Measurements from ENCODE around the gene SNED1. TPM values are rescaled to one million over a fixed set of nuclear protein-coding genes. Genes with fewer than 3 reads are reported as not detected.

Gene SNED1
- total RNA-seq, 1 experiment from 2014 or later = 3.2 TPM

DNA sequence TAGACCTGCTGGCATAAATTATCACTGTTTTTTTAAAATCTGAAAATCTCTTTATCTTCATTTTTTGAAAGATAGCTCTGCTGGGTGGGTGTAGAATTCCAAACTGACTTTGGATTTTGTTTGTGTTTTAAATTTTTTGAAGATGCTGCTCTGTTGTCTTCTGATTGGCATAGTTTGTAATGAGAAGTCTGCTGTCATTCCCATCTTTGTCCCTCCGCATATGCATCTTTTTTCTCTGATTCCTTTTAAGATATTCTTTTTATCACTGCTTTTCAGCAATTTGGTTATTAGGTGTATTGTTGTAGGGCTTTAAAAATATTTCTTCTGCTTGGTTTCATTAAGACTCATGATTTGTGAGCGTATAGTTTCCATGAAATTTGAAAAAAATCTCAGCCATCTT is 7.2 kb downstream of the SNED1 start:
- Mint-ChIP-seq H3K4me1 (peaks cover 19% of the 10 kb centered on the region), H3K27ac (no peak overlapping the region), H3K4me3 (no peak overlapping the region), H3K36me3 (peaks cover 28% of the 10 kb centered on the region), H3K9me3 (peaks cover 36% of the 10 kb centered on the region), H3K27me3 (ENCODE audit: low read depth) (peaks cover 35% of the 10 kb centered on the region)
- ATAC-seq (no peak), DNase-seq (ENCODE audit: low spot score) (no peak)
- ChIA-PET POLR2A (no interaction called here), CTCF (no interaction called here)
- TF ChIP-seq, protein P1, sequence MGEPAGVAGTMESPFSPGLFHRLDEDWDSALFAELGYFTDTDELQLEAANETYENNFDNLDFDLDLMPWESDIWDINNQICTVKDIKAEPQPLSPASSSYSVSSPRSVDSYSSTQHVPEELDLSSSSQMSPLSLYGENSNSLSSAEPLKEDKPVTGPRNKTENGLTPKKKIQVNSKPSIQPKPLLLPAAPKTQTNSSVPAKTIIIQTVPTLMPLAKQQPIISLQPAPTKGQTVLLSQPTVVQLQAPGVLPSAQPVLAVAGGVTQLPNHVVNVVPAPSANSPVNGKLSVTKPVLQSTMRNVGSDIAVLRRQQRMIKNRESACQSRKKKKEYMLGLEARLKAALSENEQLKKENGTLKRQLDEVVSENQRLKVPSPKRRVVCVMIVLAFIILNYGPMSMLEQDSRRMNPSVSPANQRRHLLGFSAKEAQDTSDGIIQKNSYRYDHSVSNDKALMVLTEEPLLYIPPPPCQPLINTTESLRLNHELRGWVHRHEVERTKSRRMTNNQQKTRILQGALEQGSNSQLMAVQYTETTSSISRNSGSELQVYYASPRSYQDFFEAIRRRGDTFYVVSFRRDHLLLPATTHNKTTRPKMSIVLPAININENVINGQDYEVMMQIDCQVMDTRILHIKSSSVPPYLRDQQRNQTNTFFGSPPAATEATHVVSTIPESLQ (CRISPR knock-in tag; IDR thresholded peaks at IDR 0.05) = no peak
- peak; percentile 88 for TF ChIP-seq ZNF317 (CRISPR knock-in tag; IDR thresholded peaks at IDR 0.05; ENCODE audit: borderline replicate concordance, low read depth)

DNA sequence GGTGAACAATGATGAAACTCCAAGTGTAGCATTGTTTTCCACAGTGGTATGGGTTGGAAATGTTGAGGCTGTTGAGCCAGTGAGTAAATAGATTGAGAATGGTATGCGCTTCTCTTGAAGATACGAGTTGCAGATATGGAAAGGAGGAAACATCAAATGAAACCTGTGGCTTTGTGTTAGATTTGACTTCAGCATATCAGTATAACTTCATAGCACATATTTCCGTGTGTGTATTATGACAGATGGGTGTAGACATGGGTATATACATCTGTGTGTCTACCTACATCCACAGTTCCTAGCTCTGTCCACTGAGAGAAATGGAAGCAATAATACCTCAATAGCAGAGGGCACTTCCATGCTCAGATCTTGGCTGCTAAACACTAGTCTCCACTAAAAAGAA is 8.0 kb downstream of the SNED1 start:
- Mint-ChIP-seq H3K36me3 (peaks cover 28% of the 10 kb centered on the region), H3K27me3 (ENCODE audit: low read depth) (peaks cover 26% of the 10 kb centered on the region), H3K9me3 (peaks cover 36% of the 10 kb centered on the region), H3K27ac (no peak overlapping the region), H3K4me3 (no peak overlapping the region), H3K4me1 (peaks cover 19% of the 10 kb centered on the region)
- no peak for TF ChIP-seq NR2C2 (CRISPR knock-in tag; IDR thresholded peaks at IDR 0.05)
- no peak for TF ChIP-seq FOXP1 (CRISPR knock-in tag; IDR thresholded peaks at IDR 0.05; ENCODE audit: borderline replicate concordance)
- no peak for TF ChIP-seq ZNF138 (CRISPR knock-in tag; conservative IDR thresholded peaks at IDR 0.05)
- TF ChIP-seq NFE2L1 (CRISPR knock-in tag; IDR thresholded peaks at IDR 0.05) = no peak
- TF ChIP-seq SMAD4 (CRISPR knock-in tag; IDR thresholded peaks at IDR 0.05) = no peak
- TF ChIP-seq PRRX2 (CRISPR knock-in tag; IDR thresholded peaks at IDR 0.05) = no peak
- no peak for TF ChIP-seq FOXJ3 (CRISPR knock-in tag; IDR thresholded peaks at IDR 0.05; ENCODE audit: borderline replicate concordance)
- TF ChIP-seq GABPB1 (CRISPR knock-in tag; IDR thresholded peaks at IDR 0.05) = no peak
- TF ChIP-seq TEAD4 (CRISPR knock-in tag; IDR thresholded peaks at IDR 0.05) = no peak
- TF ChIP-seq, protein P2, sequence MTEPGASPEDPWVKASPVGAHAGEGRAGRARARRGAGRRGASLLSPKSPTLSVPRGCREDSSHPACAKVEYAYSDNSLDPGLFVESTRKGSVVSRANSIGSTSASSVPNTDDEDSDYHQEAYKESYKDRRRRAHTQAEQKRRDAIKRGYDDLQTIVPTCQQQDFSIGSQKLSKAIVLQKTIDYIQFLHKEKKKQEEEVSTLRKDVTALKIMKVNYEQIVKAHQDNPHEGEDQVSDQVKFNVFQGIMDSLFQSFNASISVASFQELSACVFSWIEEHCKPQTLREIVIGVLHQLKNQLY (CRISPR knock-in tag; IDR thresholded peaks at IDR 0.05) = no peak
- no peak for TF ChIP-seq CBFB (CRISPR knock-in tag; IDR thresholded peaks at IDR 0.05; ENCODE audit: low read depth)
- TF ChIP-seq, protein P3, sequence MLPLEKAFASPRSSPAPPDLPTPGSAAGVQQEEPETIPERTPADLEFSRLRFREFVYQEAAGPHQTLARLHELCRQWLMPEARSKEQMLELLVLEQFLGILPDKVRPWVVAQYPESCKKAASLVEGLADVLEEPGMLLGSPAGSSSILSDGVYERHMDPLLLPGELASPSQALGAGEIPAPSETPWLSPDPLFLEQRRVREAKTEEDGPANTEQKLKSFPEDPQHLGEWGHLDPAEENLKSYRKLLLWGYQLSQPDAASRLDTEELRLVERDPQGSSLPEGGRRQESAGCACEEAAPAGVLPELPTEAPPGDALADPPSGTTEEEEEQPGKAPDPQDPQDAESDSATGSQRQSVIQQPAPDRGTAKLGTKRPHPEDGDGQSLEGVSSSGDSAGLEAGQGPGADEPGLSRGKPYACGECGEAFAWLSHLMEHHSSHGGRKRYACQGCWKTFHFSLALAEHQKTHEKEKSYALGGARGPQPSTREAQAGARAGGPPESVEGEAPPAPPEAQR (CRISPR knock-in tag; IDR thresholded peaks at IDR 0.05) = no peak
- TF ChIP-seq ZNF396 (CRISPR knock-in tag; IDR thresholded peaks at IDR 0.05; ENCODE audit: borderline replicate concordance) = no peak
- TF ChIP-seq ATF1 (CRISPR knock-in tag; IDR thresholded peaks at IDR 0.05) = no peak
- TF ChIP-seq JUN (CRISPR knock-in tag; IDR thresholded peaks at IDR 0.05) = no peak
- DNase-seq (ENCODE audit: low spot score) (no peak), ATAC-seq (no peak)
- CTCF ChIA-PET = no interaction called here
- POLR2A ChIA-PET = no interaction called here

DNA sequence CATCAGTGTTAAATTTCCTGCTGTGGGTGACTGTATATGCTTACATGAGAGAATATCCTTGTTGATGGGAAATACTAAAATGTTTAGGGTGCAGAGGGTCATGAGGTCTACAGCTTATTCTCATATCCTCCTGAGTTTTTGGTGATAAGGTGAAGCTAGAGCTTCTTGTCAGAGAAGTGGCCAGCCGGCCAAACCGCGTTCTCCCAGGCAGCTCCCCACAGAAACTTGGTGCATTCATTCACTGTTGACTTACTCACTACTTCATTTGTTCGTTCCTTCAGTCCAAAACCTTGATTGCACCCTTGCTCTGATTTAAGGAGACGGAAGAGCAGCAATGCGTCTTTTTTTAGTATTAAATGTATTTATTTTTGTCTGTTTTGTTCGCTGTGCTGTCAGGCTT is 8.7 kb downstream of the SNED1 start:
- ATAC-seq = no peak
- no peak overlapping the region for H3K27ac Mint-ChIP-seq
- peaks cover 28% of the 10 kb centered on the region for H3K36me3 Mint-ChIP-seq
- H3K27me3 Mint-ChIP-seq (ENCODE audit: low read depth) = peaks cover 23% of the 10 kb centered on the region
- TF ChIP-seq ZNF396 (CRISPR knock-in tag; IDR thresholded peaks at IDR 0.05; ENCODE audit: borderline replicate concordance) (no peak), FOXP1 (CRISPR knock-in tag; IDR thresholded peaks at IDR 0.05; ENCODE audit: borderline replicate concordance) (no peak)
- TF ChIP-seq, protein P4, sequence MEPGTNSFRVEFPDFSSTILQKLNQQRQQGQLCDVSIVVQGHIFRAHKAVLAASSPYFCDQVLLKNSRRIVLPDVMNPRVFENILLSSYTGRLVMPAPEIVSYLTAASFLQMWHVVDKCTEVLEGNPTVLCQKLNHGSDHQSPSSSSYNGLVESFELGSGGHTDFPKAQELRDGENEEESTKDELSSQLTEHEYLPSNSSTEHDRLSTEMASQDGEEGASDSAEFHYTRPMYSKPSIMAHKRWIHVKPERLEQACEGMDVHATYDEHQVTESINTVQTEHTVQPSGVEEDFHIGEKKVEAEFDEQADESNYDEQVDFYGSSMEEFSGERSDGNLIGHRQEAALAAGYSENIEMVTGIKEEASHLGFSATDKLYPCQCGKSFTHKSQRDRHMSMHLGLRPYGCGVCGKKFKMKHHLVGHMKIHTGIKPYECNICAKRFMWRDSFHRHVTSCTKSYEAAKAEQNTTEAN (CRISPR knock-in tag; IDR thresholded peaks at IDR 0.05) = no peak
- TF ChIP-seq, protein P5, sequence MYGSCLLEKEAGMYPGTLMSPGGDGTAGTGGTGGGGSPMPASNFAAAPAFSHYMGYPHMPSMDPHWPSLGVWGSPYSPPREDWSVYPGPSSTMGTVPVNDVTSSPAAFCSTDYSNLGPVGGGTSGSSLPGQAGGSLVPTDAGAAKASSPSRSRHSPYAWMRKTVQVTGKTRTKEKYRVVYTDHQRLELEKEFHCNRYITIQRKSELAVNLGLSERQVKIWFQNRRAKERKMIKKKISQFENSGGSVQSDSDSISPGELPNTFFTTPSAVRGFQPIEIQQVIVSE (CRISPR knock-in tag; IDR thresholded peaks at IDR 0.05; ENCODE audit: borderline replicate concordance) = no peak
- no peak overlapping the region for H3K4me3 Mint-ChIP-seq
- H3K4me1 Mint-ChIP-seq = peaks cover 19% of the 10 kb centered on the region
- no peak for DNase-seq (ENCODE audit: low spot score)
- ChIA-PET CTCF (no interaction called here), POLR2A (no interaction called here)
- peaks cover 36% of the 10 kb centered on the region for H3K9me3 Mint-ChIP-seq
